HepG2 (cell line): Measurements from ENCODE around the gene RPLP1. TPM values are rescaled to one million over a fixed set of nuclear protein-coding genes. Genes with fewer than 3 reads are reported as not detected.

Source experiments
- ATAC-seq: fragments of 200-7000 bp; cut with Tn5 transposase; 3 replicates; pipeline ENCODE4 v1.9.1; 2020; ENCODE audit warnings: mild to moderate bottlenecking, moderate library complexity
- BruUV-seq: library from RNA; stranded (reverse); fragments of 400-500 nt; replicated peaks from 2 replicates; lab custom pipeline; 2021; lab: Mats Ljungman, UMichigan
- CTCF ChIA-PET: fragments of 300-600 bp; formaldehyde crosslinking; extraction: SDS; loops from one replicate; lab custom pipeline; 2021; ENCODE audit warnings: low total read pairs, inconsistent platforms, low intra/inter-chr PET ratio; lab: Yijun Ruan, JAX
- POLR2A ChIA-PET: fragments of 350-600 bp; sonication (Branson Sonifier 250); formaldehyde crosslinking; loops from one replicate; lab custom pipeline; 2020; ENCODE audit warnings: antibody characterized with exemption, inconsistent platforms; lab: Yijun Ruan, JAX
- DNase-seq: peaks from one replicate; pipeline ENCODE4 v3.0.0-alpha.2; 2015; ENCODE audit warnings: low spot score
- FAIRE-seq: peaks from 3 replicates; lab custom pipeline; 2011; peaks lifted over from hg19 to GRCh38; lab: Jason Lieb, UNC
- H2AFZ ChIP-seq: one replicate; pipeline ENCODE4 v1.6.1; 2011; ENCODE audit warnings: low read length, inconsistent platforms
- H3K27ac ChIP-seq: fragments of 300-600 bp; 3 replicates; pipeline ENCODE4 v1.8.0; 2011; ENCODE audit warnings: mixed run types, mild to moderate bottlenecking, mixed read lengths, low read length, inconsistent platforms; ENCODE audit not compliant: insufficient read depth; ENCODE audit errors: extremely low read length
- H3K27me3 ChIP-seq, 2 experiments: fragments of 200-600 bp in 1 of 2; 2 replicates in 1 of 2; 3 replicates in 1 of 2; pipeline versions ENCODE4 v1.6.0 to v1.8.0; 2011; ENCODE audit warnings: low read length in 2 of 2, mild to moderate bottlenecking in 2 of 2, moderate library complexity in 2 of 2, inconsistent platforms in 1 of 2; ENCODE audit not compliant: insufficient read depth in 2 of 2, control insufficient read depth in 1 of 2
- H3K36me3 ChIP-seq, 2 experiments: fragments of 200-600 bp in 1 of 2; replicated peaks in 1 of 2; 2 replicates in 1 of 2; 3 replicates in 1 of 2; pipeline versions ENCODE4 v1.5.1 to v1.8.0; 2011; ENCODE audit warnings: low read length in 2 of 2, inconsistent platforms in 1 of 2; ENCODE audit not compliant: insufficient read depth in 2 of 2, control insufficient read depth in 1 of 2
- H3K4me1 ChIP-seq: 2 replicates; pipeline ENCODE4 v1.5.1; 2012; ENCODE audit warnings: low read length, inconsistent platforms; ENCODE audit not compliant: insufficient read depth
- H3K4me2 ChIP-seq: 2 replicates; pipeline ENCODE4 v1.6.0; 2011; ENCODE audit warnings: low read depth, low read length, inconsistent platforms
- H3K4me3 ChIP-seq, 3 experiments: fragments of 200-600 bp in 1 of 3; sonication (generic), shearing (Covaris generic) in 1 of 3; replicated peaks in 1 of 3; 2 replicates each; pipeline ENCODE4 v1.5.1; 2011 to 2016; ENCODE audit warnings: low read length in 3 of 3, inconsistent platforms in 2 of 3, low read depth in 2 of 3, mild to moderate bottlenecking in 2 of 3, control low read depth in 1 of 3, mixed read lengths in 1 of 3; ENCODE audit not compliant: insufficient read depth in 1 of 3
- H3K79me2 ChIP-seq: one replicate; pipeline ENCODE4 v1.6.1; 2011; ENCODE audit warnings: low read length, inconsistent platforms; ENCODE audit not compliant: insufficient read depth
- H3K9ac ChIP-seq: 2 replicates; pipeline ENCODE4 v1.6.0; 2011; ENCODE audit warnings: mild to moderate bottlenecking, low read depth, low read length, inconsistent platforms; ENCODE audit not compliant: insufficient read depth
- H3K9me3 ChIP-seq: 2 replicates; pipeline ENCODE4 v1.5.1; 2012; ENCODE audit warnings: mild to moderate bottlenecking, low read length
- H4K20me1 ChIP-seq: 2 replicates; pipeline ENCODE4 v1.6.0; 2011; ENCODE audit warnings: inconsistent platforms, mild to moderate bottlenecking, low read length, moderate library complexity; ENCODE audit not compliant: insufficient read depth
- BRD4 ChIP-seq: sonication (generic); formaldehyde crosslinking; IDR thresholded peaks from 2 replicates; pipeline ENCODE4 v1.4.0; 2020; ENCODE audit warnings: missing genetic modification reagents
- FOSL2 ChIP-seq: sonication (generic); formaldehyde crosslinking; IDR thresholded peaks from 2 replicates; pipeline ENCODE4 v1.4.0; 2020; ENCODE audit warnings: missing genetic modification reagents
- GATA4 ChIP-seq: sonication (generic); IDR thresholded peaks from 2 replicates; pipeline ENCODE4 v1.6.1; 2016; ENCODE audit warnings: antibody characterized with exemption, low read depth, borderline replicate concordance
- LRRFIP1 ChIP-seq: sonication (generic); formaldehyde crosslinking; conservative IDR thresholded peaks from 2 replicates; pipeline ENCODE4 v1.4.0; 2020; ENCODE audit warnings: missing genetic modification reagents
- MEF2D ChIP-seq: sonication (generic); formaldehyde crosslinking; IDR thresholded peaks from 2 replicates; pipeline ENCODE4 v1.5.1; 2020; ENCODE audit warnings: mild to moderate bottlenecking, missing genetic modification reagents
- NFATC3 ChIP-seq: sonication (generic); formaldehyde crosslinking; IDR thresholded peaks from 2 replicates; pipeline ENCODE4 v1.5.1; 2020; ENCODE audit warnings: mild to moderate bottlenecking, missing genetic modification reagents
- NR2F1 ChIP-seq, 2 experiments: fragments of 450-650 bp in 1 of 2; formaldehyde crosslinking in 1 of 2; IDR thresholded peaks; 2 replicates each; pipeline versions ENCODE4 v1.5.0 to v1.6.1; 2016 to 2020; ENCODE audit warnings: mild to moderate bottlenecking in 1 of 2, missing compliant biosample characterization in 1 of 2, missing genetic modification reagents in 1 of 2, moderate library complexity in 1 of 2
- SMAD1 ChIP-seq: sonication (generic); formaldehyde crosslinking; IDR thresholded peaks from 2 replicates; pipeline ENCODE4 v1.4.0; 2020; ENCODE audit warnings: missing genetic modification reagents, low read depth, mild to moderate bottlenecking, borderline replicate concordance
- SRSF4 ChIP-seq: fragments of 200-400 bp; formaldehyde crosslinking; IDR thresholded peaks from one replicate; pipeline ENCODE4 v1.6.1; 2018; ENCODE audit warnings: mild to moderate bottlenecking, low read depth, low read length, moderate library complexity; ENCODE audit not compliant: poor library complexity, severe bottlenecking
- ZFP36 ChIP-seq: fragments of 150-350 bp; IDR thresholded peaks from 2 replicates; pipeline ENCODE4 v1.6.1; 2018; ENCODE audit warnings: borderline replicate concordance, low read length, low read depth; ENCODE audit not compliant: partially characterized antibody
- ZNF335 ChIP-seq: sonication (generic); formaldehyde crosslinking; IDR thresholded peaks from 2 replicates; pipeline ENCODE4 v1.4.0; 2020; ENCODE audit warnings: missing genetic modification reagents
- ZNF383 ChIP-seq: sonication (generic); formaldehyde crosslinking; IDR thresholded peaks from 2 replicates; pipeline ENCODE4 v1.4.0; 2020; ENCODE audit warnings: missing genetic modification reagents, mild to moderate bottlenecking, borderline replicate concordance
- ZSCAN25 ChIP-seq: sonication (generic); formaldehyde crosslinking; IDR thresholded peaks from 2 replicates; pipeline ENCODE4 v1.8.0; 2022; ENCODE audit warnings: mild to moderate bottlenecking, missing genetic modification reagents
- WGBS: methylation state at CpG from one replicate; pipeline ENCODE4 v1.1.6; 2017; ENCODE audit warnings: low lambda C conversion rate; 5-methylcytosine and 5-hydroxymethylcytosine counted together
- in situ Hi-C: cut with HindIII; loops from 2 replicates; pipeline ENCODE4 v1.10.0; 2017; ENCODE audit warnings: low pct_unique_long_range_greater_than_20kb; ENCODE audit not compliant: extremely low pct_ligation_motif_present
- intact Hi-C: fragments of 100-400 bp; cut with micrococcal nuclease; formaldehyde crosslinking; loops from one replicate; pipeline ENCODE4 v1.10.0; 2022; ENCODE audit not compliant: unreplicated experiment
- polyA plus RNA-seq, 8 experiments: library from polyadenylated mRNA; depleted of rRNA in 3 of 8; stranded (reverse) in 7 of 8; unstranded in 1 of 8; fragments of >200 nt; fragmentation: Illumina TruSeq in 4 of 8; extraction: Trizol in 4 of 8; gene quantifications; 2 replicates each; pipeline versions ENCODE4 v1.2.1 to v1.2.3, GENCODE V29; 2011 to 2016; ENCODE audit warnings: low read depth in 4 of 8, missing spikeins in 1 of 8, mixed read lengths in 1 of 8; ENCODE audit not compliant: insufficient read depth in 1 of 8
- total RNA-seq, 5 experiments: library from RNA; depleted of rRNA; stranded (reverse); fragments of >200 nt; fragmentation: Illumina TruSeq; extraction: Trizol; gene quantifications; 2 replicates each; pipeline ENCODE4 v1.2.3, GENCODE V29; 2016; ENCODE audit warnings: low read depth in 1 of 5

RPLP1 gene
- total and polyA plus RNA-seq, 2 of the 13 experiments (the other 11 are each of a cell fraction or from before 2014, with no cell fraction given) = 817 to 929 TPM

DNA sequence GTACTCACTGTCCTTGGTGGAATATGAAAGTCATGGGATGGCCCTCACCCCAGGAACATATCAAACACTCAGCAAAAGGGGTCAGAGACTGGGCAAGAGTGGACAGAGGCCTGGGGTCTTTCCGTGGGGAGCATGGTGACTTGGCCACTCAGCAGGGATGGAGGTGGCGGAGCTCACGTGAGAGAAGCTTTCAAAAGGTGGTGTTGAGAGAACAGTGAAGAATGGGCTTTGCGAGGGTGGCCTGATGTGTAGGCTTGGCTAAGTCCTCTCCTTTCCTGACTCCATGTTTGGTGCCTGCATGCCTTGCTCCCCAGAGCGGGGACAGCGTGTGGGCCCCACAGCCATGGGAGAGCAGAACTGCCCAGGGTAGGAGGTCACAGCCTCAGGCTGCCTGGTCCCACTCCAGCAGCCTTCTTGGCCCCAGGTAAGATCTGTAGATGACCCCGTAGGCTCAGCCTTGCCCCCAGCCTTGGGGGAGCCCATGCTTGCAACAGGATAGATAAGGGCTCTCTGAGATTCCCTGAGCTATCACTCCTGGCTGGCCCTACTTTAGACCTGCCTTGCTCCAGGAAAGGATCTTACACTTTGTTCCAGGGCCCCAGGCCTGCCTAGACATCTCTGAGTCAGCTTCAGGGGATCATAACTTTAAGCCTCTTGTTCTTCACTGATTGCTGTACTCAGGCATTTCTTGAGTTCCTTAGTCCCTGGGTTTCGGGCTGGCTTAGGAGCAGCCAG is 17.0 kb downstream of the RPLP1 start (continued):
- no peak for TF ChIP-seq LRRFIP1 (CRISPR knock-in tag)
- TF ChIP-seq NR2F1 (CRISPR knock-in tag; IDR thresholded peaks at IDR 0.05) = no peak
- TF ChIP-seq ZSCAN25 (CRISPR knock-in tag) = no peak
- TF ChIP-seq ZNF335 = no peak
- no peak for TF ChIP-seq MEF2D

DNA sequence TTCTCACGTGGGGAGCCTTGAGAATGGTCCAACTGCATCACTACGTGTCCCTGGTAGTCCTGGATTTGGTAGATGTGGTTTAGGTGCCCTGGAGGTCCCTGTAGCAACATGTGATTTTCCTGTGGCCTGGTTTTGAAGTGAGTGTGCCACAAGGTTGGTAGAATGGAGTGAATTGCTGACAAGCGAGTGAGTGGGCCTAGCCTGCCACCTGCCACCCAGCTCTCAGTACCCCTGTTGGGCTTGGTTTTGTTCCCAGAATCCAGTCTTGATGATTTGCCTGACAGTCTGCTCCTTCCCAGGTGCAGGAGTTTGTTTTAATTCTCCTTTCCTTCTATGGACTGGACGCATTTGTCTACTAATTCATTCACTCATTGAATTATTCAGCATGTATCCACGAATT is 19.4 kb downstream of the RPLP1 start:
- TF ChIP-seq NFATC3 (CRISPR knock-in tag) = no peak
- TF ChIP-seq ZFP36 = no peak
- TF ChIP-seq ZNF383 (CRISPR knock-in tag) = no peak
- no peak for TF ChIP-seq SMAD1 (CRISPR knock-in tag)
- no peak for TF ChIP-seq BRD4 (CRISPR knock-in tag)
- TF ChIP-seq GATA4 = no peak
- TF ChIP-seq SRSF4 = no peak
- no peak for TF ChIP-seq FOSL2 (CRISPR knock-in tag)
- Histone ChIP-seq H3K36me3 (no peaks in the 10 kb centered on the region), H4K20me1 (no peaks in the 10 kb centered on the region; the same call in 1 of the 2 replicates), H3K27ac (no peak overlapping the region), H3K9ac (no peak overlapping the region), H3K9me3 (no peaks in the 10 kb centered on the region), H2AFZ (no peak overlapping the region), H3K79me2 (no peaks in the 10 kb centered on the region), H3K4me2 (no peak overlapping the region), H3K4me3 (no peak overlapping the region), H3K27me3 (peaks cover 6 to 57% of the 10 kb centered on the region in 2 experiments), H3K4me1 (no peaks in the 10 kb centered on the region)
- intact Hi-C loops = no loop called here
- 27% methylated on average over 5 of the region's 5 CpGs for WGBS
- POLR2A ChIA-PET = no interaction called here
- ATAC-seq (no peak), FAIRE-seq (no peak), DNase-seq (no peak)
- in situ Hi-C loops = loop anchor here (10.0 to 25.0 kb wide), 3 partner anchors 615 to 883 kb away; partner anchors contain the start of genes ANP32A and TLE3
- CTCF ChIA-PET = no interaction called here
- BruUV-seq = no TSS peak
